Measurements from ENCODE around the gene SHISA5. TPM values are rescaled to one million over a fixed set of nuclear protein-coding genes. Genes with fewer than 3 reads are reported as not detected.

The SHISA5 gene
- total RNA-seq, 4 donors from 2014 or later, result 78.4 to 145 (median 93.9) TPM

DNA sequence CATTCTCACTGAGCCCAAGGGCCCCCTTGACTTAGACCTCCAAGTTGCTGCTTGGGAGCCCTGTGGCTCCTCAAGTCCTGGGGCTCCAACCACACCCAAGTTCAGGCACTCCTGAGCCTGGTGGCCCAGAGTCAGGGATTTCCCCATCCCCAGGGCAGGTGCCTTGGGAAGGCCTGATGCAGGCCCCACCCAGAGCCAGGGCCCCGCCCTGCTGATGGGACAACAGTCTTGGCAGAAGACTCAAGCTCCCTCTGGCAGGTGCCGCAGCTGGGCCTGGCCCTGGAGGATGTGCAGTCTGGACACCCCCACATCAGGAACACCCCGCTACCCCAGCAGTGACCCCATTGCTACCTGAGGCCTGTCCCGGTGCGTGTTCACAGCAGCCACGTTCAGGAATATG is 17.7 kb upstream of the SHISA5 start:
- Histone ChIP-seq H3K27me3 (no peaks in the 10 kb centered on the region), H3K4me1 (no peaks in the 10 kb centered on the region), H3K36me3 (peaks cover 0 to 75% (median 0%) of the 10 kb centered on the region in 3 donors), H3K9me3 (no peaks in the 10 kb centered on the region), H3K27ac (no peak overlapping the region), H3K4me3 (no peak overlapping the region)
- no peak for DNase-seq (ENCODE audit: low spot score in 2 of 2)
- TF ChIP-seq EP300 (IDR thresholded peaks at IDR 0.05) (no peak), POLR2A (IDR thresholded peaks at IDR 0.05) (no peak)
- TF ChIP-seq, protein P1, sequence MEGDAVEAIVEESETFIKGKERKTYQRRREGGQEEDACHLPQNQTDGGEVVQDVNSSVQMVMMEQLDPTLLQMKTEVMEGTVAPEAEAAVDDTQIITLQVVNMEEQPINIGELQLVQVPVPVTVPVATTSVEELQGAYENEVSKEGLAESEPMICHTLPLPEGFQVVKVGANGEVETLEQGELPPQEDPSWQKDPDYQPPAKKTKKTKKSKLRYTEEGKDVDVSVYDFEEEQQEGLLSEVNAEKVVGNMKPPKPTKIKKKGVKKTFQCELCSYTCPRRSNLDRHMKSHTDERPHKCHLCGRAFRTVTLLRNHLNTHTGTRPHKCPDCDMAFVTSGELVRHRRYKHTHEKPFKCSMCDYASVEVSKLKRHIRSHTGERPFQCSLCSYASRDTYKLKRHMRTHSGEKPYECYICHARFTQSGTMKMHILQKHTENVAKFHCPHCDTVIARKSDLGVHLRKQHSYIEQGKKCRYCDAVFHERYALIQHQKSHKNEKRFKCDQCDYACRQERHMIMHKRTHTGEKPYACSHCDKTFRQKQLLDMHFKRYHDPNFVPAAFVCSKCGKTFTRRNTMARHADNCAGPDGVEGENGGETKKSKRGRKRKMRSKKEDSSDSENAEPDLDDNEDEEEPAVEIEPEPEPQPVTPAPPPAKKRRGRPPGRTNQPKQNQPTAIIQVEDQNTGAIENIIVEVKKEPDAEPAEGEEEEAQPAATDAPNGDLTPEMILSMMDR (IDR thresholded peaks at IDR 0.05), result no peak
- 83 to 91% methylated on average over 4 to 6 of the region's 6 CpGs for WGBS, 2 donors

- Histone ChIP-seq H3K4me3 (no peak overlapping the region), H3K9me3 (no peaks in the 10 kb centered on the region), H3K36me3 (peaks cover 0 to 56% (median 0%) of the 10 kb centered on the region in 3 donors), H3K27me3 (no peaks in the 10 kb centered on the region), H3K4me1 (no peaks in the 10 kb centered on the region), H3K27ac (no peak overlapping the region)
- no peak for DNase-seq (ENCODE audit: low spot score in 2 of 2)
- TF ChIP-seq POLR2A (IDR thresholded peaks at IDR 0.05), result no peak
- TF ChIP-seq, protein P1 (IDR thresholded peaks at IDR 0.05), result no peak
- TF ChIP-seq EP300 (IDR thresholded peaks at IDR 0.05), result no peak
- 94 to 97% methylated on average over 8 to 9 of the region's 9 CpGs for WGBS, 2 donors
These were observed 15.3 kb upstream of the SHISA5 start for GRCh38 chr3:48519277-48519643.

DNA sequence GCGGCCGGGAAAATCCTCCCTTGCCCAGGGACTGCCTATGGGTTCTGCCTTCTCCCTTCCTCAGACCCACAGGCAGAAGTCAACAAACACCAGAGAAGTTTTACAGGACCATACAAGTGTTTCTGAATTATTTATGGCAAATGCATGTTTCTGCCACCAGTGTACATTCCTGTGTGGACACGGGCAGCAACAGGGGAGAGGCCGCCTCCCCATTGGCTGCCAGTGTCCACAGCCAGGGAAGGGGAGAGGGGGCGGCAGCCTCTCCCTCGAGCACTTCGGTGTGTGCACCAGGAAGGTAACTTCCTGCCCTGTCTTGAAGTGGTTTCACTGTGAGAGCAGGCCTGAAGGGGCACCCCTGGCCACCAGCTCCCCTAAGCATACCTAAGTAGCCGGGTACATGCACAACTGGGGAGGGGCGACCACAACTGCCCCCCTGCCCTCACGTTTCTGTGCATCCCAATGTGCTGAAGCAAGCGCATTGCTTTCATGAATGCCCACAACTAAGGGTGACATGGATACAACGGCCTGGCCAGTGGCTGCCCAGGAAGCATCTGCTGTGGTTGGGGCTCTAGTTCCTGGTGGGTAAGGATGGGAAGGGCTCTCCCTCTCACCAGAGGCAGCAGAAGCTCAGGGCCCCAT is 14.8 kb upstream of the SHISA5 start:
- Histone ChIP-seq H3K4me3 (no peak overlapping the region), H3K9me3 (no peaks in the 10 kb centered on the region), H3K4me1 (no peaks in the 10 kb centered on the region), H3K27me3 (no peaks in the 10 kb centered on the region), H3K27ac (no peak overlapping the region), H3K36me3 (peaks cover 0 to 51% (median 0%) of the 10 kb centered on the region in 3 donors)
- TF ChIP-seq POLR2A (IDR thresholded peaks at IDR 0.05) (no peak), EP300 (IDR thresholded peaks at IDR 0.05) (no peak)
- TF ChIP-seq, protein P1 (IDR thresholded peaks at IDR 0.05), result no peak
- DNase-seq (ENCODE audit: low spot score in 2 of 2), result no peak
- 61 to 62% methylated on average over 10 to 11 of the region's 12 CpGs for WGBS, 2 donors

GRCh38 chr3:48518069-48518468 is 14.1 kb upstream of the SHISA5 start:
- H3K4me1 ChIP-seq, result no peaks in the 10 kb centered on the region
- H3K4me3 ChIP-seq, result no peak overlapping the region
- H3K27me3 ChIP-seq, result no peaks in the 10 kb centered on the region
- WGBS, 2 donors, result 95 to 100% methylated on average over 2 to 4 of the region's 6 CpGs
- H3K9me3 ChIP-seq, result no peaks in the 10 kb centered on the region
- peaks cover 0 to 44% (median 0%) of the 10 kb centered on the region in 3 donors for H3K36me3 ChIP-seq
- TF ChIP-seq POLR2A (IDR thresholded peaks at IDR 0.05), result no peak
- no peak for DNase-seq (ENCODE audit: low spot score in 2 of 2)
- H3K27ac ChIP-seq, result no peak overlapping the region

DNA sequence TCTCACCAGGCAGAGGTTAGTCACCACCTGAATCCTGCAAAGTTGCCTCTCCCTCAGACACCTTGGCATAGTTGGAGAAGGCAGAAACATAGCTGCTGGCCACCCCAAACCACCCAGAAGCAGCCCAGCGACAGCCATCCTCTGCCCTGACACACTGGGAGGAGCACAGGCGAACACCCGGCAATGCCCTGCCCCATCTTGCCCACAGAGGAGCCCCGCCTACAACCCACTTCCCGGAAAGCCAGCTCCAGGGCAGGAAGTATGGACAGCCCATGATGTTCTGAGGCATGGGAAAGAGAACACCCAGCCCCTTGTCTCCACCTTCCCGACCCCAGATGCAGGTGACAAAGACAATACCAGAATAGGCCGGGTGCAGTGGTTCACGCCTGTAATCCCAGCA is 12.6 kb upstream of the SHISA5 start:
- 73 to 79% methylated on average over 8 of the region's 8 CpGs for WGBS, 2 donors
- Histone ChIP-seq H3K27ac (no peak overlapping the region), H3K36me3 (peaks cover 0 to 33% (median 0%) of the 10 kb centered on the region in 3 donors), H3K4me1 (no peaks in the 10 kb centered on the region), H3K4me3 (no peak overlapping the region), H3K9me3 (no peaks in the 10 kb centered on the region), H3K27me3 (no peaks in the 10 kb centered on the region)
- no peak for DNase-seq (ENCODE audit: low spot score in 2 of 2)
- TF ChIP-seq, protein P1 (IDR thresholded peaks at IDR 0.05), result no peak

All from tibial nerve (tissue), 4 donors.